ENCODE measurements around the gene N4BP2L2.

- TF ChIP-seq, protein P1, sequence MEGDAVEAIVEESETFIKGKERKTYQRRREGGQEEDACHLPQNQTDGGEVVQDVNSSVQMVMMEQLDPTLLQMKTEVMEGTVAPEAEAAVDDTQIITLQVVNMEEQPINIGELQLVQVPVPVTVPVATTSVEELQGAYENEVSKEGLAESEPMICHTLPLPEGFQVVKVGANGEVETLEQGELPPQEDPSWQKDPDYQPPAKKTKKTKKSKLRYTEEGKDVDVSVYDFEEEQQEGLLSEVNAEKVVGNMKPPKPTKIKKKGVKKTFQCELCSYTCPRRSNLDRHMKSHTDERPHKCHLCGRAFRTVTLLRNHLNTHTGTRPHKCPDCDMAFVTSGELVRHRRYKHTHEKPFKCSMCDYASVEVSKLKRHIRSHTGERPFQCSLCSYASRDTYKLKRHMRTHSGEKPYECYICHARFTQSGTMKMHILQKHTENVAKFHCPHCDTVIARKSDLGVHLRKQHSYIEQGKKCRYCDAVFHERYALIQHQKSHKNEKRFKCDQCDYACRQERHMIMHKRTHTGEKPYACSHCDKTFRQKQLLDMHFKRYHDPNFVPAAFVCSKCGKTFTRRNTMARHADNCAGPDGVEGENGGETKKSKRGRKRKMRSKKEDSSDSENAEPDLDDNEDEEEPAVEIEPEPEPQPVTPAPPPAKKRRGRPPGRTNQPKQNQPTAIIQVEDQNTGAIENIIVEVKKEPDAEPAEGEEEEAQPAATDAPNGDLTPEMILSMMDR (IDR thresholded peaks at IDR 0.05), result no peak
- TF ChIP-seq POLR2A (IDR thresholded peaks at IDR 0.05), result no peak
- no peak for TF ChIP-seq POLR2AphosphoS5 (IDR thresholded peaks at IDR 0.05)
These were observed 67.2 kb downstream of the N4BP2L2 start for GRCh38 chr13:32471187-32471922.
